HEK293 (cell line): ENCODE measurements around the gene GRAMD4.

Experiments used
- CTCF ChIA-PET: fragments of 350-600 bp; formaldehyde crosslinking; extraction: SDS; loops from one replicate; lab custom pipeline; 2021; ENCODE audit warnings: antibody characterized with exemption; lab: Yijun Ruan, JAX
- POLR2A ChIA-PET: fragments of 300-600 bp; formaldehyde crosslinking; extraction: SDS; loops from one replicate; lab custom pipeline; 2020; ENCODE audit warnings: antibody characterized with exemption, inconsistent platforms; lab: Yijun Ruan, JAX
- H3K27ac ChIP-seq: fragments of 200-500 bp; sonication (Bioruptor generic); 2 replicates; pipeline ENCODE4 v1.5.1; 2014; ENCODE audit warnings: low read depth, low read length, control low read depth, inconsistent platforms; ENCODE audit errors: extremely low read depth
- H3K36me3 ChIP-seq, 2 experiments: fragments of 200-500 bp in 1 of 2; sonication (Bioruptor generic) in 1 of 2; 1 replicate in 1 of 2; 2 replicates in 1 of 2; pipeline ENCODE4 v1.5.1; 2014 to 2017; ENCODE audit warnings: inconsistent platforms in 2 of 2, low read length in 2 of 2; ENCODE audit not compliant: control insufficient read depth in 2 of 2, insufficient read depth in 1 of 2
- H3K4me1 ChIP-seq: fragments of 200-500 bp; sonication (Bioruptor generic); 2 replicates; pipeline ENCODE4 v1.5.1; 2014; ENCODE audit warnings: mild to moderate bottlenecking, low read length, inconsistent platforms; ENCODE audit not compliant: control insufficient read depth, insufficient read depth
- H3K4me3 ChIP-seq: 2 replicates; pipeline ENCODE4 v1.5.1; 2011; ENCODE audit warnings: low read depth, mild to moderate bottlenecking, control low read depth, low read length, moderate library complexity
- H3K9me3 ChIP-seq: fragments of 200-500 bp; sonication (Bioruptor generic); 2 replicates; pipeline ENCODE4 v1.5.1; 2014; ENCODE audit warnings: low read depth, low read length, inconsistent platforms; ENCODE audit not compliant: control insufficient read depth, insufficient read depth
- HOXD13 ChIP-seq: sonication (generic); formaldehyde crosslinking; IDR thresholded peaks from 2 replicates; pipeline ENCODE4 v1.8.0; 2022; ENCODE audit warnings: missing genetic modification reagents, borderline replicate concordance
- OVOL3 ChIP-seq: fragments of 450-650 bp; formaldehyde crosslinking; IDR thresholded peaks from 2 replicates; pipeline ENCODE4 v1.5.1; 2016; ENCODE audit warnings: missing biosample characterization, missing genetic modification characterization
- SCRT2 ChIP-seq: fragments of 450-650 bp; formaldehyde crosslinking; IDR thresholded peaks from 2 replicates; pipeline ENCODE4 v1.5.1; 2016; ENCODE audit warnings: missing biosample characterization, missing genetic modification characterization
- SP2 ChIP-seq: fragments of 450-650 bp; formaldehyde crosslinking; IDR thresholded peaks from 2 replicates; pipeline ENCODE4 v1.5.1; 2016; ENCODE audit warnings: missing biosample characterization, missing genetic modification characterization
- SP3 ChIP-seq: fragments of 450-650 bp; formaldehyde crosslinking; IDR thresholded peaks from 2 replicates; pipeline ENCODE4 v1.5.1; 2016; ENCODE audit warnings: missing biosample characterization, missing genetic modification characterization
- SP7 ChIP-seq: fragments of 450-650 bp; formaldehyde crosslinking; IDR thresholded peaks from 2 replicates; pipeline ENCODE4 v1.5.1; 2016; ENCODE audit warnings: missing biosample characterization, missing genetic modification characterization
- ZFP41 ChIP-seq: fragments of 450-650 bp; formaldehyde crosslinking; IDR thresholded peaks from 2 replicates; pipeline ENCODE4 v1.5.1; 2016; ENCODE audit warnings: missing biosample characterization, missing genetic modification characterization, borderline replicate concordance
- ZNF114 ChIP-seq: fragments of 450-650 bp; formaldehyde crosslinking; IDR thresholded peaks from 2 replicates; pipeline ENCODE4 v1.5.0; 2017; ENCODE audit warnings: missing biosample characterization, missing genetic modification characterization
- ZNF157 ChIP-seq: fragments of 450-650 bp; formaldehyde crosslinking; IDR thresholded peaks from 2 replicates; pipeline ENCODE4 v1.5.1; 2016; ENCODE audit warnings: missing biosample characterization, missing genetic modification characterization
- ZNF16 ChIP-seq: fragments of 450-650 bp; formaldehyde crosslinking; IDR thresholded peaks from 2 replicates; pipeline ENCODE4 v1.5.1; 2016; ENCODE audit warnings: low read depth, missing biosample characterization, missing genetic modification characterization
- ZNF23 ChIP-seq: fragments of 450-650 bp; formaldehyde crosslinking; IDR thresholded peaks from 2 replicates; pipeline ENCODE4 v1.5.1; 2016; ENCODE audit warnings: missing biosample characterization, missing genetic modification characterization, borderline replicate concordance
- ZNF24 ChIP-seq: fragments of 450-650 bp; formaldehyde crosslinking; IDR thresholded peaks from 2 replicates; pipeline ENCODE4 v1.5.1; 2016; ENCODE audit warnings: missing biosample characterization, missing genetic modification characterization
- ZNF274 ChIP-seq, 2 experiments: fragments of 200-500 bp in 1 of 2; fragments of 450-650 bp in 1 of 2; sonication (Bioruptor generic) in 1 of 2; formaldehyde crosslinking in 1 of 2; IDR thresholded peaks; 2 replicates each; pipeline versions ENCODE4 v1.5.1 to v1.6.1; 2014 to 2016; ENCODE audit warnings: borderline replicate concordance in 1 of 2, inconsistent platforms in 1 of 2, low read length in 1 of 2, missing biosample characterization in 1 of 2, missing genetic modification characterization in 1 of 2
- ZNF335 ChIP-seq: fragments of 450-650 bp; formaldehyde crosslinking; conservative IDR thresholded peaks from 2 replicates; pipeline ENCODE4 v1.5.1; 2016; ENCODE audit warnings: missing biosample characterization, missing genetic modification characterization
- ZNF341 ChIP-seq: fragments of 450-650 bp; formaldehyde crosslinking; IDR thresholded peaks from 2 replicates; pipeline ENCODE4; 2016; ENCODE audit warnings: low read depth, missing biosample characterization, missing genetic modification characterization
- ZNF391 ChIP-seq: fragments of 450-650 bp; formaldehyde crosslinking; IDR thresholded peaks from 2 replicates; pipeline ENCODE4 v1.5.1; 2016; ENCODE audit warnings: low read depth, missing biosample characterization, missing genetic modification characterization, borderline replicate concordance
- ZNF629 ChIP-seq: fragments of 450-650 bp; formaldehyde crosslinking; IDR thresholded peaks from 2 replicates; pipeline ENCODE4 v1.5.1; 2017; ENCODE audit warnings: missing biosample characterization, missing genetic modification characterization
- ZNF658 ChIP-seq: fragments of 450-650 bp; formaldehyde crosslinking; IDR thresholded peaks from 2 replicates; pipeline ENCODE4; 2016; ENCODE audit warnings: missing biosample characterization, missing genetic modification characterization
- ZNF664 ChIP-seq: fragments of 450-650 bp; formaldehyde crosslinking; IDR thresholded peaks from 2 replicates; pipeline ENCODE4 v1.5.1; 2016; ENCODE audit warnings: missing biosample characterization, missing genetic modification characterization
- ZNF747 ChIP-seq: fragments of 450-650 bp; formaldehyde crosslinking; IDR thresholded peaks from 2 replicates; pipeline ENCODE4 v1.5.1; 2016; ENCODE audit warnings: missing biosample characterization, missing genetic modification characterization
- ZNF768 ChIP-seq: fragments of 450-650 bp; formaldehyde crosslinking; IDR thresholded peaks from 2 replicates; pipeline ENCODE4 v1.5.1; 2018; ENCODE audit warnings: missing biosample characterization, mild to moderate bottlenecking, missing genetic modification characterization
- ZNF792 ChIP-seq: fragments of 450-650 bp; formaldehyde crosslinking; IDR thresholded peaks from 2 replicates; pipeline ENCODE4 v1.5.1; 2016; ENCODE audit warnings: missing biosample characterization, missing genetic modification characterization
- TF ChIP-seq, protein P1 (sequence below): fragments of 450-650 bp; formaldehyde crosslinking; conservative IDR thresholded peaks from 2 replicates; pipeline ENCODE4 v1.5.1; 2016; ENCODE audit warnings: low read depth, missing biosample characterization, missing genetic modification characterization
- TF ChIP-seq, protein P2 (sequence below): fragments of 450-650 bp; formaldehyde crosslinking; IDR thresholded peaks from 2 replicates; pipeline ENCODE4 v1.5.1; 2016; ENCODE audit warnings: missing biosample characterization, missing genetic modification characterization, low read depth
- TF ChIP-seq, protein P3 (sequence below): fragments of 450-650 bp; formaldehyde crosslinking; IDR thresholded peaks from 2 replicates; pipeline ENCODE4 v1.5.1; 2016; ENCODE audit warnings: missing biosample characterization, missing genetic modification characterization

GRAMD4 gene

DNA sequence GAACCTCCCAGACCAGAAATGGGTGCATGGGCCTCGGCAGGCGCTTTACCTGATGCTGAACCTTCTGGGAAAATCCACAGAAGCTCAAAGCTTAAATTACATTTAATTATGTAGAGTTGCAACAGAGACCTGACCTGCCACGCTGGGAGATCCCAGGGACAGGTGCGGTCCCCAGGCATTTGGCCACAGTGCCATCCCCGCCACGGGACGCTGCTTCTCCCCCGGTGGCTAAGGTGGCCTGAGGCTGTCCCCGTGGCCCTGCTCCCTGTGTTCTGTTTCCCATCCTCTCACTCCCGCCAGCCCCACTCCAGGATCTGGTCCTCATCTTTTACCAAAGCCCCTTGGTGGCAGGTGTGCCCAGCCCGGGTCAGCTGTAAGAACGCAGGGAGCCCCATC, 39.6 kb downstream of the GRAMD4 start (continued):
- no peak for TF ChIP-seq ZNF24 (tag by site-specific recombination)

DNA sequence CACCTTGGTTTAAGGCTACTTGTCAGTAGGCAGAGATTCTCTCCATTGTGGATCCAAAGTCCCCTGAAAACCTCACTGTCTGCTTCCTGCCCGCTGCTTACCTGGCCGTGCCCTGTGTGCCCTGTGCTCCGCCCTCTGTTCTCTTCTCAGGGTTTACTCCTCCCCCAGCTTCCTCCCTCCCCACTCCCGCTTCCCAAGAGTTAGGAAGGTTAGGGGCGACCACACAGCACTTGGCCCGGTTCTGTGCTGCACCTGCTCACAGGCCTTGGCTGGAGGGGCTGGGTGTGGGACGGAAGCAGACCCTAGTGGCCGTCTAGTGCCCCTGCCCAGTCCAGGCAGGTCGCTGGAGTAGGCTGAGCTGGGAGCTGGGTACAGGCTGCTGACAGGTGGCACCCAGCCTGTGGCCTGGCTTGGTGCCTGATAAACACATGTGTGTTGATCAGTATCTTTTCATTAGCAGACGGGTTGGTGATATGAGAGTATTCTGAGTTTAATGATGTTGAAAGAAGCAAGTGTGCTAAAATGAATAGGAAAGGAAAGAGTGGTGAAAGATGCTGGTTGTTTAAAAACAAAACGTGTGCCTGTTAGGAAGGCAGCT, 40.5 kb downstream of the GRAMD4 start:
- H3K36me3 ChIP-seq, result peaks cover 0 to 17% of the 10 kb centered on the region in 2 experiments; a peak in 1 of 3 replicates
- H3K4me3 ChIP-seq, result no peak overlapping the region
- no peaks in the 10 kb centered on the region for H3K9me3 ChIP-seq
- TF ChIP-seq ZNF341 (tag by site-specific recombination) (no peak), ZNF658 (tag by site-specific recombination) (no peak), ZNF23 (tag by site-specific recombination) (no peak), SCRT2 (peak; percentile 41; the same call in 1 of the 2 replicates), ZNF747 (tag by site-specific recombination) (no peak)
- TF ChIP-seq, protein P1, sequence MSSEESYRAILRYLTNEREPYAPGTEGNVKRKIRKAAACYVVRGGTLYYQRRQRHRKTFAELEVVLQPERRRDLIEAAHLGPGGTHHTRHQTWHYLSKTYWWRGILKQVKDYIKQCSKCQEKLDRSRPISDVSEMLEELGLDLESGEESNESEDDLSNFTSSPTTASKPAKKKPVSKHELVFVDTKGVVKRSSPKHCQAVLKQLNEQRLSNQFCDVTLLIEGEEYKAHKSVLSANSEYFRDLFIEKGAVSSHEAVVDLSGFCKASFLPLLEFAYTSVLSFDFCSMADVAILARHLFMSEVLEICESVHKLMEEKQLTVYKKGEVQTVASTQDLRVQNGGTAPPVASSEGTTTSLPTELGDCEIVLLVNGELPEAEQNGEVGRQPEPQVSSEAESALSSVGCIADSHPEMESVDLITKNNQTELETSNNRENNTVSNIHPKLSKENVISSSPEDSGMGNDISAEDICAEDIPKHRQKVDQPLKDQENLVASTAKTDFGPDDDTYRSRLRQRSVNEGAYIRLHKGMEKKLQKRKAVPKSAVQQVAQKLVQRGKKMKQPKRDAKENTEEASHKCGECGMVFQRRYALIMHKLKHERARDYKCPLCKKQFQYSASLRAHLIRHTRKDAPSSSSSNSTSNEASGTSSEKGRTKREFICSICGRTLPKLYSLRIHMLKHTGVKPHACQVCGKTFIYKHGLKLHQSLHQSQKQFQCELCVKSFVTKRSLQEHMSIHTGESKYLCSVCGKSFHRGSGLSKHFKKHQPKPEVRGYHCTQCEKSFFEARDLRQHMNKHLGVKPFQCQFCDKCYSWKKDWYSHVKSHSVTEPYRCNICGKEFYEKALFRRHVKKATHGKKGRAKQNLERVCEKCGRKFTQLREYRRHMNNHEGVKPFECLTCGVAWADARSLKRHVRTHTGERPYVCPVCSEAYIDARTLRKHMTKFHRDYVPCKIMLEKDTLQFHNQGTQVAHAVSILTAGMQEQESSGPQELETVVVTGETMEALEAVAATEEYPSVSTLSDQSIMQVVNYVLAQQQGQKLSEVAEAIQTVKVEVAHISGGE (tag by site-specific recombination), result no peak
- peaks cover 2% of the 10 kb centered on the region; the same call in 1 of the 2 replicates for H3K4me1 ChIP-seq
- CTCF ChIA-PET, result no interaction called here
- POLR2A ChIA-PET, result no interaction called here
- H3K27ac ChIP-seq, result no peak overlapping the region

DNA sequence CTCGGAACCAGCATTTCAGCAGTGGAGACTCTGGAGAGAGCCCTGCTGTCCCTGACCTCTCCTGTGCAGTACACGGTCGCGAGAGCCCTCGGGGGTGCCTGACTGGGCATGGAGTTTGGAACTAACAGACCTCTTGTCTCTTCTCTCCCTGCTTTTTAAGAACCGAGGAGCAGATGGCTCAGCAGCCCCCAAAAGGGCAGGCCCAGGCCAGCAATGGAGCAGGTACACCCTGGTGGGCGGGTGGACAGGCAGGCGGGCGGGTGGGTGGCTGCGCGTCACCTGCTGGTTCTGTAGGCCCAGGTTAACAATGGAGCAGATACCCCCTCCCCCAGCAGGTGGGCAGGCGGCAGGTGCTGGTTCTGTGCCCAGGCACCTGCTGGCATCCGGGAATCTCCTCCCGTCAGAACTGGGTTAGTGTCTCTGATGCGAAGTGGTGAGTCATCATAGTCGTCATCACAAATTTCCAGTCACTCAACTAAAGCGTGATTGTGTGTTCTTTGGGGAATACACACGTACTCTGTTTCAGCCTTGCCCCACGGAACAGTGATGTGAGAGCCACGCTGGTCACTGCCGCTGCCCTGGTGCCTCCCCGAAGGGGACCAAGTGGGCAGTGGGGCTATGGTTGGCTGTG, 41.1 kb downstream of the GRAMD4 start:
- Histone ChIP-seq H3K9me3 (no peaks in the 10 kb centered on the region), H3K27ac (no peak overlapping the region), H3K36me3 (peaks cover 0 to 23% of the 10 kb centered on the region in 2 experiments; a peak in 1 of 3 replicates), H3K4me1 (peaks cover 2% of the 10 kb centered on the region; the same call in 1 of the 2 replicates), H3K4me3 (no peak overlapping the region)
- CTCF ChIA-PET, result no interaction called here
- POLR2A ChIA-PET, result no interaction called here
- no peak for TF ChIP-seq SP3 (tag by site-specific recombination)
- TF ChIP-seq ZNF157 (tag by site-specific recombination), result no peak
- TF ChIP-seq SP2 (tag by site-specific recombination), result 0 out of 2 replicates have a peak, but pooled peaks have one; percentile 9
- no peak for TF ChIP-seq ZNF114 (tag by site-specific recombination)
- peak; percentile 96 for TF ChIP-seq ZNF629 (tag by site-specific recombination)
- no peak for TF ChIP-seq ZNF768
- TF ChIP-seq ZNF16 (tag by site-specific recombination), result no peak
- TF ChIP-seq ZNF335 (tag by site-specific recombination), result no peak
- TF ChIP-seq ZFP41 (tag by site-specific recombination), result no peak
- TF ChIP-seq ZNF391 (tag by site-specific recombination), result no peak
- TF ChIP-seq OVOL3 (tag by site-specific recombination), result no peak
- no peak for TF ChIP-seq ZNF274 (IDR thresholded peaks at IDR 0.05; ENCODE audit: low read length)
- no peak for TF ChIP-seq ZNF274 (tag by site-specific recombination; IDR thresholded peaks at IDR 0.05; ENCODE audit: borderline replicate concordance)
- peak; percentile 27; the same call in 1 of the 2 replicates for TF ChIP-seq SCRT2
- no peak for TF ChIP-seq HOXD13
- TF ChIP-seq ZNF23 (tag by site-specific recombination), result no peak
- TF ChIP-seq, protein P2, sequence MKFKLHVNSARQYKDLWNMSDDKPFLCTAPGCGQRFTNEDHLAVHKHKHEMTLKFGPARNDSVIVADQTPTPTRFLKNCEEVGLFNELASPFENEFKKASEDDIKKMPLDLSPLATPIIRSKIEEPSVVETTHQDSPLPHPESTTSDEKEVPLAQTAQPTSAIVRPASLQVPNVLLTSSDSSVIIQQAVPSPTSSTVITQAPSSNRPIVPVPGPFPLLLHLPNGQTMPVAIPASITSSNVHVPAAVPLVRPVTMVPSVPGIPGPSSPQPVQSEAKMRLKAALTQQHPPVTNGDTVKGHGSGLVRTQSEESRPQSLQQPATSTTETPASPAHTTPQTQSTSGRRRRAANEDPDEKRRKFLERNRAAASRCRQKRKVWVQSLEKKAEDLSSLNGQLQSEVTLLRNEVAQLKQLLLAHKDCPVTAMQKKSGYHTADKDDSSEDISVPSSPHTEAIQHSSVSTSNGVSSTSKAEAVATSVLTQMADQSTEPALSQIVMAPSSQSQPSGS, result peak; percentile 46; the same call in 1 of the 2 replicates
- TF ChIP-seq ZNF664 (tag by site-specific recombination), result peak; percentile 98
- TF ChIP-seq ZNF792, result 0 out of 2 replicates have a peak, but pooled peaks have one; percentile 25
- TF ChIP-seq ZNF24 (tag by site-specific recombination), result 0 out of 2 replicates have a peak, but pooled peaks have one; percentile 25
- TF ChIP-seq SP7 (tag by site-specific recombination), result peak; percentile 53
- TF ChIP-seq, protein P3, sequence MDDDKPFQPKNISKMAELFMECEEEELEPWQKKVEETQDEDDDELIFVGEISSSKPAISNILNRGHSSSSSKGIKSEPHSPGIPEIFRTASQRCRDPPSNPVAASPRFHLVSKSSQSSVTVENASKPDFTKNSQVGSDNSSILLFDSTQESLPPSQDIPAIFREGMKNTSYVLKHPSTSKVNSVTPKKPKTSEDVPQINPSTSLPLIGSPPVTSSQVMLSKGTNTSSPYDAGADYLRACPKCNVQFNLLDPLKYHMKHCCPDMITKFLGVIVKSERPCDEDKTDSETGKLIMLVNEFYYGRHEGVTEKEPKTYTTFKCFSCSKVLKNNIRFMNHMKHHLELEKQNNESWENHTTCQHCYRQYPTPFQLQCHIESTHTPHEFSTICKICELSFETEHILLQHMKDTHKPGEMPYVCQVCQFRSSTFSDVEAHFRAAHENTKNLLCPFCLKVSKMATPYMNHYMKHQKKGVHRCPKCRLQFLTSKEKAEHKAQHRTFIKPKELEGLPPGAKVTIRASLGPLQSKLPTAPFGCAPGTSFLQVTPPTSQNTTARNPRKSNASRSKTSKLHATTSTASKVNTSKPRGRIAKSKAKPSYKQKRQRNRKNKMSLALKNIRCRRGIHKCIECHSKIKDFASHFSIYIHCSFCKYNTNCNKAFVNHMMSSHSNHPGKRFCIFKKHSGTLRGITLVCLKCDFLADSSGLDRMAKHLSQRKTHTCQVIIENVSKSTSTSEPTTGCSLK (tag by site-specific recombination), result no peak
